ENCODE data around the gene SMIM20.
A peak's percentile ranks its signal among the peaks of the same experiment; 100 is the strongest.
"Not testable (repeated sequence)": the region's sequence is repeated elsewhere in the genome, so short reads cannot be mapped to it uniquely, and the experiment has no call there.

SMIM20 gene

DNA sequence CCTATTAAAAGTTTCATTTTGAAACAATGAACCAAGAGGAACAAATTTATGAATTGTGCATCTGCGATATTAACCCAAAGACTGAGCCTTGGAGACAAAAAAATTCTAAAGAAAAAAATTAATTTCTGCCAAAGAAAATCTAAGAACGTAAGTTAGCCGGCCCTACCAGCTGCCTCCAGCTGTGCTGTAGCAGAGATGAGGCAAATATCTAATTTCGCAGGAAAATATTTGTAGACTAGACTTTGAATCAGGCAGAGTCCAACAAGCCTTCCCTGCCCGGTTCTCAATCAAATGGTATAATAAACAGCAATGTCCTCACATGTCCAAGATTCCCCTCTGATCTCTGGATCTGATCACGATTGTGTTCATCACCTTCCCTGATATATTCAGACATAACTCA is 21.2 kb upstream of the SMIM20 start:
- DNase-seq = no peak

GRCh38 chr4:25896776-25897539 is 17.1 kb upstream of the SMIM20 start:
- DNase-seq = no peak

DNA sequence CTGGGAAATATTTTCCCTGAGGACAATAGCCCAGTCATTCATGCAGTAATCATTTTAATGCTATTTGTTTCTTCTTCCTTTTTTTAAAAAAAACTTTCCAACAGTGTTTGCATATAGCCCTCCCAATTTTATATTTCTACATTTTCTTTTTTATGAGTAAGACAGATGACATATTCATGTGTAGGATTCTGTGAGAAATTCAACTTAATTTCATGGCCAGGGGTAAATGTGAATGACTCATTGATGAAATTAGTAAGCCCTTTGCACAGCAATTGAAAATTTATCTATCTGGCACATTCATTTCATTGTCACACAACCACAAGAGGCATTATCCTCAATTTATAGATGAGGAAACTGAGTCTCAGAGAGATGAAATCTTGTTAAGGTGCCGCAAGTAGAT is 13.7 kb upstream of the SMIM20 start:
- DNase-seq = no peak

DNA sequence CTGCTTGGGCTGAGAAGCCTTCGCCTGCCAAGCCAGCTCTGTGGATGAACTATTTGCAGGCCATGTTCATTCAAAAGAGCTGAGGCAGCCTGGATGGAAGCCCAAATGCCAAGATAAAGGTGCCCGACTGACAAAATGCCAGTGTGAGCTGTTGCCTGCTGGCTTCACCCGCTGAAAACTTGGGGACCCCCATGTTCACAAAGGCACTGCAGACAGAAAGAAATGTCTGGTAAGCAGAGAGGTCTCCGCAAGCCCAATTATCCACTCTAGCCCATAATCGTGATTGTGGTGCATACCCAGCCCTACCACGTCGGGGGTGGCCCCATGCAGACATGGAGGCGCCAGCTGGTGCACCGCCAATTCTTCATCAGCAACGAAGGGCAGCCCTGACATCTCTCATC is 13.0 kb upstream of the SMIM20 start:
- DNase-seq = no peak

DNA sequence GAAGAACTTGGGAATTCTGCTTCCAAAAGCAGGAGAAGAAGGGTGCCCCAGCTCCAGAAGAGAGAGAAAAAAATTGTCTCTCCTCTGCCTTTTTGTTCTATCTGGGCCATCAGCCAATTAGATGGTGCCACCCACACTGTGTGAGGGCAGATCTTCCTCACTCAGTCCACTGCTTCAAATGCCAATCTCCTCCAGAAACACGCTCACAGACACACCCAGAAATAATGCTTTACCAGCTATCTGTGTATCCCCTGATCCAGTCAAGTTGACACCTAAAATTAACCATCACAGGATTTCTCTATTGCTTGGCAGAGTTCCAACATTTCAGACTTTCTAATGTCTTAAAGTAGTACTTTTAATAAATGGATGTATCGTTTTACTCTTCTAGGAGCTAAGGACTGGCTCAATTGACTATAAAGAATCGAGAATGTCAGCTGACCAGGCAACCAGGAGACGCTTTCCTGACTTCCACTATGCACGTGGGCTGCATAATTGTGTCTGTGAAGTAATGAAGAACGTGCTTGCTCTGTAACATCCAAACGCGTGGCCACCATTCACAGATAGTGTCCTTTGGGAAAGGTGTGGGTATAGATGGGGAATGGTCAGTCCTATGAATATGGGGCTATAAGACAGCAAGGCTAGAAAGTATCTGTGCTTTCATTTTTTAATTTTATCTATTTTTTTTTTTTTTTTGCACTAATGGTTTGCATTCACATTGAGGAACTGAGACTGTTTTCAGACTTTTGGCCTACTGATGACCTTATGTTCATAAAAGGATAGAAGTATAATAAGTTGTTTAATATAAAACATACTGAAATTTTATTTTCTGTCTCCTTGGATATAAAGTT is 9.9 kb upstream of the SMIM20 start:
- no peak for DNase-seq

DNA sequence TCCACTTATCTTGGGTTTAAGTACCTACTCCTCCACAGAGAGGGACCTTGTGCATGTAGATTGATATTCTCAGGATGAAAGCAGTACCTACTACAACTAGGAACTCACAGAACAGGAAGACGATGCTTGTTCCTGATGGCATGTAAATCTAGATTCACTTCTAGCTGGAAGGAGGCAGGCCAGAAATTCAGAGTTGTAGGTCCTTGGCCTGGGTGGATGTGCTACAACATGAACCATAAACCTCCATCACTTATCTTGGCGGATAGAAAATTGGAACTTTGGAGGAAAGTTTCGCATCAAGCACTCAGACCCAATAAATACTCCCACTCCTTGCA is 9.3 kb upstream of the SMIM20 start:
- no peak for DNase-seq

DNA sequence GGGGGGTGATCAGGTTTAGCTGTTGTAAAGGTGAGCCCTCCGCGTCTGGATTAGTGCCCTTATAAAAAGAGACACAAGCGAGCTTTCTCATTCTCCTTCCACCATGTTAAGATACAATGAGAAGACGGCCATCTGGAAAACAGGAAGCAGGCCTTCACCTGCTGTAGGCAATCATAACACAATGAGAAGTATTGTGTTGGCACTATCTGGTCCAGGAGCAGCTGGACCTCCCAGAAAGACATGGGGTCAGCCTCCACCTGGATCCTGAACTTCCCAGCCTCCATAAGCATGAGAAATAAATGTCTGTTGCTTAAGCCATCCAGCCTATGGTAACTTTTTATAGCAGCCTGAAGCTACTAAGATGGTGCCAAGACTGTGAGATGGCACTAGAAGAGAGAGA is 8.6 kb upstream of the SMIM20 start:
- DNase-seq = no peak

DNA sequence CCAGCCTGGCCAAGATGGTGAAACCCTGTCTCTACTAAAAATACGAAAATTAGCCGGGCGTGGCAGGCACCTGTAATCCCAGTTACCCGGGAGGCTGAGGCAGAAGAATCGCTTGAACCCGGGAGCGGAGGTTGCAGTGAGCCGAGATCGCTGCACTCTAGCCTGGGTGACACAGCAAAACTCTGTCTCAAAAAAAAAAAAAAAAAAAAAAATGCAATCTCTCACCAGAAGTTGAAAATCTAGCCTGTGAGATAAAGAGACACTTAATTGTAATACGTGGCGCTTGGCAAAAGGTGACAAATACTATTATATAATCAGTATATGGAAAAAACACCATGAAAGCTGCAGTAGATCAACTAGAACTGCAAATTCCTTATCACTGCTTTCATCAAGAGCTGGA is 7.9 kb upstream of the SMIM20 start:
- not testable (repeated sequence) for DNase-seq

- peak; percentile 57 for DNase-seq
Measured at GRCh38 chr4:25908491-25908901, 5.5 kb upstream of the SMIM20 start.

DNA sequence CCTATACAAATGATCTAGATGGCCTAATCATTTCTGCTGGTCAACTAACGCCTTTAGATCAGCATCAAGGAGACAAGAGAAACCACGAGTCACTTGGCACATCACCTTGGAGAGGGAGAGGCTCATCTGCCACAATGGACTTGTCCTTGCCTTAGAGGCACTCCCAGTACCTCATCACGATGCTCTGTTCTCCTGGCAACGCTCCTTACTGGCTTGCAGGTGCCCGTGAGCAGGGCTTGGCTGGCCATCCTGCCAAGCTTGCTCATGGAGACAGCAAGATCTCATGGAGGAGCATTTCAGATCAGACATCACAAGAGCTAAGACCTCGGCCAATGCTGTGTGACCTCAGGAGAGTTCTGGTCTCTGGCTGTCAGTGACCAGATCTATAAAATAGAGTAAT is 2.7 kb upstream of the SMIM20 start:
- no peak for DNase-seq

GRCh38 chr4:25913056-25913850 is 767 bp upstream of the SMIM20 start:
- no peak for DNase-seq

GRCh38 chr4:25914670-25915352 is 791 bp downstream of the SMIM20 start:
- no peak for DNase-seq

DNA sequence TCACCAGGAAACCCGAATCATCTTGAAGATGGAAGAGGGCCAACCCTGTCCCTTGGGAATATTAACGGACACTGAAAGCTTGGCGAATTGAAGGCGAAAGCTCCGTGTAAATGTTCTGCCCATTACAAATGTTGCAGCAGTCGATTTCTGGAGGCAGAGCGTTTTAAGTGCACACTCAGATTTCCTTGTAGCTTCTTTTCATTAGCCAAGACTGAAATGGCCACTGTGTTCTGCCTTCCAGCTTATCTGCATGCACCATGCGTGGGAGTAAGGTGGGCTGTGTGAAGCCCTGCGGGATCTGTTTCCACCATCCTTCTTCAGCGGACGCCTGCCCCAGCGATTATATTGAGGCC is 1.3 kb downstream of the SMIM20 start:
- DNase-seq = no peak

- no peak for DNase-seq
Measured at GRCh38 chr4:25916870-25917269, 2.9 kb downstream of the SMIM20 start.

- DNase-seq = no peak
Measured at GRCh38 chr4:25919676-25920075, 5.7 kb downstream of the SMIM20 start.

GRCh38 chr4:25921922-25922321 is 7.9 kb downstream of the SMIM20 start:
- DNase-seq = no peak

- DNase-seq = no peak
Measured at GRCh38 chr4:25922812-25923369, 8.9 kb downstream of the SMIM20 start.

- no peak for DNase-seq
Measured at GRCh38 chr4:25923745-25924144, 9.7 kb downstream of the SMIM20 start.

DNA sequence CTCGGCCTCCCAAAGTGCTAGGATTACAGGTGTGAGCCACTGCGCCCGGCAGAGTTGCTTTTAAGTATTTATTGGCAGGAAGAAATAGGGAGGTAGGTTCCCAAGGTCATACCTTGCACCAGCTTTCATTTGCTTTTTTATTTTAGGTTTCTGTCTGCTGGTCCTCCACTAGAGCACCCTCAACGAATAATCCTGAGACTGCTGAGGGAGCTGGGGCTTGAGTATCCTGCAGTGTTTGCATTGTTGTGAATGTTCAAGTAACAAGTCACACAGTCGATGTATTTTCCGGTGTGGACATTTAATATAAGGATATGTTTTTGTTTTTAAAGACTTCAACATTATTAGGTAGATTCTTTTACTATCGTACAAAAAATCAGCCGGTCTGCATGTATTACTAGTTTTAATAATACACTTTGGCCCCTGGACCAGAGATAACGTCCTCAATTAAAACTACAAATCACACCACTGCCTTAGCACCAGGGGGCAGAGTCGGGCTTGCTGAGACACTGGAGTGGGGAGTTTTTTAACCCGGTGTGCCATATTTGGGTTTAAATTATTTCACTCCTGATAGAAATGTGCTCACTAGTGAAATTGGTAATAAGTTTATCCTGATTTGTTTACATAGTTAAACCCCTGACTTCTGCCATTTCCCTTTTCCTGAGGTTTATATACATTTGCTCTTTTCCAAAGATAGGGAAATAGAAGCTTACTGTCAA is 11.6 kb downstream of the SMIM20 start:
- DNase-seq = no peak

DNA sequence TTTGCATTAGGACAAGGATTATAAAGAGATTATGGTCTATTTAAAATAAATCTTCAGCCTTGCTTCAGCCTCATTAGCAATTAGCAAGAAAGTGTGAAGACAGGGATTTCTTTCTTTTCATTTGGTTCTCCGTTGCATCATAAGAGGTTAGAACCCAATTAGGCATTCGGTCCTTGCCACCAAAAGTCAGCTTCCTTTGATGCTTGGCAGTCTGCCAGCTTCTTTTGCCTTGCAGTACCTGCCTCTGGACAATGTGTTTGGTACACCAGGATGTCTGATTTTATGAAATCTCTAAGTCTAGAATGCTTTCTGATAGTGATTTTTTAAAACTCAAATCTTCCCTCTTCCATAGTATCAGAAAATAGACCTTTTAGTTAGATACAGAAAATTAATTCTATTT is 12.4 kb downstream of the SMIM20 start:
- no peak for DNase-seq

DNA sequence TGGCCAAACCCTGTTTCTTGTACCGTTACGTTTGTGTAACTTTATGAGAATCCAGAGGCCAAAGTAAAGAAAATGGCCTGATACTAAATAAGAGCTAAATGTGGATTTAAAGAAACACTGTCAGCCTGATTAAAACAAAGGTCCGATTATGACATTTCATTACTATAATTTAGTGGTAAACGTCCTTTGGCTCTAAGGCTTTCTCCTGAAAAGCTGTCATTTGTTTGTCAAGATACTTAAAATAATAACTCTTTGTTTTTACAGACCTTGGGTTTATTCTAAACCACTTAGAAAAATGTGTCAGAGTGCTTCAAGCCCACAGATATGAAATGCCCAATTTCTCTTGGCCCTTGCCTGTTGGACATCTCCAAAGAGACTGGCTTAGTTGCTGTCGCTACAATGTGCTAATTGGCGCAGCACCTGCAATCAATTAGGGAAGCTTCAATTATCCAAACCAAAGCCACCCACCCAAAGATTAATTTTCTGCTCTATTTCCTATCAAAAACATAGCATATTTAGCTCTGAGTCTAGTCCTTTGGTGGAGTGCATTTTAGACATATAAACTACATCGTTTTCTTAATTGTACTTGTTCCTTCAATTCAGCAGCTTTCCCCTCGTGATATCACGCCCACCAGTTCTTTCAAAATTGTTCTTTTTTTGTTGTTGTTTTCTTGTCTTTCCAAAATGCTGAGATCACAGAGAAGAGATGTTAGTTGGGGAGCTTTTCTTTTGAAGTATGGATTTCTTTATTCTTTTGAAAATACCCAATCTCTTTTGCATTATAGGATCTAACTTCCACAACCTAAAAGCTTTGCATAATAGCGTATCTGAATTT is 13.6 kb downstream of the SMIM20 start:
- DNase-seq = no peak

Measured in 8988T (cell line).